COLO668 (cell line): ENCODE data around the gene MROH2B.
"Not testable (repeated sequence)": the region's sequence is repeated elsewhere in the genome, so short reads cannot be mapped to it uniquely, and the experiment has no call there.

Source experiments
- DNase-seq: peaks from one replicate; lab custom pipeline; 2025; ENCODE audit not compliant: unreplicated experiment; lab: John Stamatoyannopoulos, UW

MROH2B gene

GRCh38 chr5:41032973-41033372, 38.2 kb downstream of the MROH2B start:
- no peak for DNase-seq

GRCh38 chr5:41022600-41022999, 48.5 kb downstream of the MROH2B start:
- not testable (repeated sequence) for DNase-seq

- no peak for DNase-seq
Observed at GRCh38 chr5:41012318-41012717, 58.8 kb downstream of the MROH2B start.

- no peak for DNase-seq
Observed at GRCh38 chr5:41010572-41010971, 60.6 kb downstream of the MROH2B start.

- no peak for DNase-seq
Observed at GRCh38 chr5:41009232-41009631, 61.9 kb downstream of the MROH2B start.

GRCh38 chr5:41004931-41005330, 66.2 kb downstream of the MROH2B start:
- DNase-seq = no peak

- no peak for DNase-seq
Observed at GRCh38 chr5:41003670-41004376, 67.3 kb downstream of the MROH2B start.

- no peak for DNase-seq
Observed at GRCh38 chr5:40999966-41000365, 71.2 kb downstream of the MROH2B start.

- no peak for DNase-seq
Observed at GRCh38 chr5:40999142-40999541, 72.0 kb downstream of the MROH2B start.

GRCh38 chr5:40995801-40996586, 75.1 kb downstream of the MROH2B start:
- no peak for DNase-seq

GRCh38 chr5:40991981-40992559, 79.1 kb downstream of the MROH2B start:
- no peak for DNase-seq

GRCh38 chr5:40991168-40991980, 79.8 kb downstream of the MROH2B start:
- DNase-seq = no peak

- DNase-seq = no peak
Observed at GRCh38 chr5:40988746-40989510, 82.2 kb downstream of the MROH2B start.

- DNase-seq = no peak
Observed at GRCh38 chr5:40987349-40987748, 83.8 kb downstream of the MROH2B start.

- no peak for DNase-seq
Observed at GRCh38 chr5:40986666-40987065, 84.5 kb downstream of the MROH2B start.

- no peak for DNase-seq
Observed at GRCh38 chr5:40985501-40985900, 85.6 kb downstream of the MROH2B start.

- DNase-seq = no peak
Observed at GRCh38 chr5:40984884-40985283, 86.3 kb downstream of the MROH2B start.

- DNase-seq = no peak
Observed at GRCh38 chr5:40983781-40984180, 87.4 kb downstream of the MROH2B start.

- no peak for DNase-seq
Observed at GRCh38 chr5:40981420-40981819, 89.7 kb downstream of the MROH2B start.

GRCh38 chr5:40976836-40977235, 94.3 kb downstream of the MROH2B start:
- no peak for DNase-seq

- DNase-seq = no peak
Observed at GRCh38 chr5:40976041-40976440, 95.1 kb downstream of the MROH2B start.
